ENCODE data around the gene ZNF541. TPM values are rescaled to one million over a fixed set of nuclear protein-coding genes. Genes with fewer than 3 reads are reported as not detected.

Gene ZNF541
- total RNA-seq, 4 donors from 2014 or later, result 0.16 TPM; not detected in 3

DNA sequence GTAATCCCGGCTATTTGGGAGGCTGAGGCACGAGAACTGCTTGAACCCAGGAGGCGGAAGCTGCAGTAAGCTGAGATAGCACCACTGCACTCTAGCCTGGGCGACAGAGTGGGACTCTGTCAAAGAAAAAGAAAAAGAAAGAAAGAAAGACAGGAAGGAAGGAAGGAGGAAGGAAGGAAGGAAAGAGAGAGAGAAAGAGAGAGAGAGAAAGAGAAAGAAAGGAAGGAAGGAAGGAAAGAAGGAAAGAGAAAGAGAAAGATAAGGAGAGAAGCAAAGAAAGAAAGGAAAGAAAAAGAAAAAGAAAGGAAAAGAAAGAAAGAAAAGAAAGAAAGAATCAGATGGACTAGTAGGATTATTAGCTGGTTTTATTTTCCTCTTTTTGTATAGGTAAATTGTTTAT lies 22.8 kb downstream of the ZNF541 start:
- intact Hi-C loops (cut with DNase I; ENCODE audit: low total_unique reads), result no loop called here
- no peaks in the 10 kb centered on the region for H3K36me3 ChIP-seq
- no peak for DNase-seq
- no peaks in the 10 kb centered on the region for H3K9me3 ChIP-seq
- H3K4me3 ChIP-seq, result no peak overlapping the region
- H3K27me3 ChIP-seq, result peaks cover 11% of the 10 kb centered on the region
- in situ Hi-C loops (cut with MboI; ENCODE audit: low pct_ligation_motif_present in 1 of 4, low pct_unique_long_range_greater_than_20kb in 1 of 4, low sequenced_read_pairs in 3 of 4), result no loop called here
- WGBS, 2 donors (ENCODE audit: low coverage in 1 of 2), result 81% methylated on average over 4 of the region's 4 CpGs; no CpG with 5 or more reads in 1 of the 2 donors
- TF ChIP-seq, protein P1, sequence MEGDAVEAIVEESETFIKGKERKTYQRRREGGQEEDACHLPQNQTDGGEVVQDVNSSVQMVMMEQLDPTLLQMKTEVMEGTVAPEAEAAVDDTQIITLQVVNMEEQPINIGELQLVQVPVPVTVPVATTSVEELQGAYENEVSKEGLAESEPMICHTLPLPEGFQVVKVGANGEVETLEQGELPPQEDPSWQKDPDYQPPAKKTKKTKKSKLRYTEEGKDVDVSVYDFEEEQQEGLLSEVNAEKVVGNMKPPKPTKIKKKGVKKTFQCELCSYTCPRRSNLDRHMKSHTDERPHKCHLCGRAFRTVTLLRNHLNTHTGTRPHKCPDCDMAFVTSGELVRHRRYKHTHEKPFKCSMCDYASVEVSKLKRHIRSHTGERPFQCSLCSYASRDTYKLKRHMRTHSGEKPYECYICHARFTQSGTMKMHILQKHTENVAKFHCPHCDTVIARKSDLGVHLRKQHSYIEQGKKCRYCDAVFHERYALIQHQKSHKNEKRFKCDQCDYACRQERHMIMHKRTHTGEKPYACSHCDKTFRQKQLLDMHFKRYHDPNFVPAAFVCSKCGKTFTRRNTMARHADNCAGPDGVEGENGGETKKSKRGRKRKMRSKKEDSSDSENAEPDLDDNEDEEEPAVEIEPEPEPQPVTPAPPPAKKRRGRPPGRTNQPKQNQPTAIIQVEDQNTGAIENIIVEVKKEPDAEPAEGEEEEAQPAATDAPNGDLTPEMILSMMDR (IDR thresholded peaks at IDR 0.05), result no peak
- TF ChIP-seq POLR2AphosphoS5 (IDR thresholded peaks at IDR 0.05) (no peak), EP300 (IDR thresholded peaks at IDR 0.05; ENCODE audit: low read depth) (no peak), POLR2A (IDR thresholded peaks at IDR 0.05) (no peak)
- H3K4me1 ChIP-seq, result peaks cover 0 to 8% (median 0%) of the 10 kb centered on the region in 4 donors
- no peak overlapping the region for H3K27ac ChIP-seq

DNA sequence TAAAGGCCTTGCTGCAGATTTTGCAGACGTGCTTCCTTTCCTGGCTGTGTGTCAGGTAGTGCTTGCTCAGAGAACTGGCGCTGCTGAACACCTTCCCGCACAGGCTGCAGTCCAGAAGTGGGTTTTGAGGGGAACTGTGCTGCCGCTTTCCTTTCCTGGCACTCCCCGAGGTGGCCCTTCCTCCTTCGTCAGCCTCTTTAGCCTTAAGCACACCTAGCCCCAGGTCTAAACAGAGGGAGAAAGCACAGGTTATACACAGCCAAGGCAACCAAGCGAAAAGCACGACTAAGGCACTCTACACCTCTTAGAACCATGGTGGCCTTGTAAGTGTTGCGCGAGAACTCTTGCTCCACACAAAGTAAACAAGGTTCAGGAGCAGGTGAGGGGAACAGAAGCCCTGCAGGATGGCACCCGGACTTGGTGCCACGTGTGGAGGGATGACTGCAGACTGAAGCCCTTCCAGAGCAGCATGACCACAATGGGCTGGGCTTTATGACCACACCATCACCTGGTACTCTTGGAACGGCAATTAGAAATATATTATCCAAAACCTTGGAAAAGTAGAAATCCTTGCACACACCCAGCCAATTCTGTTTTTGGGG lies 23.6 kb downstream of the ZNF541 start:
- in situ Hi-C loops (cut with MboI; ENCODE audit: low pct_ligation_motif_present in 1 of 4, low pct_unique_long_range_greater_than_20kb in 1 of 4, low sequenced_read_pairs in 3 of 4), result no loop called here
- Histone ChIP-seq H3K4me1 (peaks cover 0 to 8% (median 0%) of the 10 kb centered on the region in 4 donors), H3K27me3 (peaks cover 19% of the 10 kb centered on the region), H3K9me3 (no peaks in the 10 kb centered on the region), H3K36me3 (no peaks in the 10 kb centered on the region), H3K4me3 (no peak overlapping the region), H3K27ac (no peak overlapping the region)
- TF ChIP-seq EP300 (IDR thresholded peaks at IDR 0.05; ENCODE audit: low read depth), result no peak
- TF ChIP-seq, protein P1 (IDR thresholded peaks at IDR 0.05), result no peak
- no peak for TF ChIP-seq POLR2AphosphoS5 (IDR thresholded peaks at IDR 0.05)
- TF ChIP-seq POLR2A (IDR thresholded peaks at IDR 0.05), result no peak
- DNase-seq, result no peak
- intact Hi-C loops (cut with DNase I; ENCODE audit: low total_unique reads), result loop anchor here (10.0 kb wide), 1 partner anchor 45 kb away; no protein-coding TSS in a partner anchor
- 60 to 71% methylated on average over 1 to 11 of the region's 13 CpGs for WGBS, 2 donors (ENCODE audit: low coverage in 1 of 2)

DNA sequence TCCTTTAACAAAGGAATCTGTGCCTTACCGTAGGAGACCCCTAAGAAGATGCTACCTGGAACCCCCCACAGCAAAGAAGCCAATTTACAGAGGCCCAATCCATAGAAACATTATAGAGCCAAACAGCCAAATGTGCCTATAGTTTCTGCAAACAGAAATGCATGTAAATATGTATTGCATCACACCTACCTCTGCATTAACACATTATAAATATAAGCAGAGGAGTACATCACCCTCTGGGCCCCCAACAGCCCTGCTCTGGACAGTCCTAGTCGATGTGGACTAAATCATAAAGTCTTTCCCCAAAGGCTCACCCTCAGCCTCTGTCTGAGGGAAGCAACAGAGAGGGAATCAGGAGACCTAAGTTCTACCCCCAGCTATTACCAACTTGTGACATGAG lies 25.7 kb downstream of the ZNF541 start:
- H3K9me3 ChIP-seq, result no peaks in the 10 kb centered on the region
- no peak for DNase-seq
- peaks cover 0 to 11% (median 0%) of the 10 kb centered on the region in 4 donors for H3K4me1 ChIP-seq
- peaks cover 20% of the 10 kb centered on the region for H3K27me3 ChIP-seq
- WGBS, 2 donors (ENCODE audit: low coverage in 1 of 2), result 40 to 78% methylated on average over 1 to 2 of the region's 2 CpGs
- intact Hi-C loops (cut with DNase I; ENCODE audit: low total_unique reads) (loop anchor here (10.0 kb wide), 1 partner anchor 48 kb away; no protein-coding TSS in a partner anchor), in situ Hi-C loops (cut with MboI; ENCODE audit: low pct_ligation_motif_present in 1 of 4, low pct_unique_long_range_greater_than_20kb in 1 of 4, low sequenced_read_pairs in 3 of 4) (no loop called here)
- H3K27ac ChIP-seq, result no peak overlapping the region
- no peak overlapping the region for H3K4me3 ChIP-seq
- H3K36me3 ChIP-seq, result no peaks in the 10 kb centered on the region
- TF ChIP-seq POLR2A (IDR thresholded peaks at IDR 0.05) (no peak), POLR2AphosphoS5 (IDR thresholded peaks at IDR 0.05) (no peak), EP300 (IDR thresholded peaks at IDR 0.05; ENCODE audit: low read depth) (no peak)
- TF ChIP-seq, protein P1 (IDR thresholded peaks at IDR 0.05), result no peak

- intact Hi-C loops (cut with DNase I; ENCODE audit: low total_unique reads), result loop anchor here (10.0 kb wide), 1 partner anchor 49 kb away; no protein-coding TSS in a partner anchor
These were observed 27.6 kb downstream of the ZNF541 start for GRCh38 chr19:47545061-47545948.

More at GRCh38 chr19:47545061-47545948, 27.6 kb downstream of the ZNF541 start:
- Histone ChIP-seq H3K9me3 (no peaks in the 10 kb centered on the region), H3K27ac (no peak overlapping the region), H3K4me3 (peak overlapping the region in 2 of 4 donors; percentile 2 to 10), H3K36me3 (no peaks in the 10 kb centered on the region), H3K4me1 (peaks cover 0 to 22% (median 2%) of the 10 kb centered on the region in 4 donors), H3K27me3 (peaks cover 20% of the 10 kb centered on the region)
- in situ Hi-C loops (cut with MboI; ENCODE audit: low pct_ligation_motif_present in 1 of 4, low pct_unique_long_range_greater_than_20kb in 1 of 4, low sequenced_read_pairs in 3 of 4), result no loop called here
- TF ChIP-seq, protein P1 (IDR thresholded peaks at IDR 0.05), result no peak
- TF ChIP-seq POLR2AphosphoS5 (IDR thresholded peaks at IDR 0.05) (no peak), POLR2A (IDR thresholded peaks at IDR 0.05) (no peak), EP300 (IDR thresholded peaks at IDR 0.05; ENCODE audit: low read depth) (no peak)
- 65% methylated on average over 71 of the region's 75 CpGs; no CpG with 5 or more reads in 1 of the 2 donors for WGBS, 2 donors (ENCODE audit: low coverage in 1 of 2)
- no peak for DNase-seq

Measured in transverse colon (tissue), 4 donors.